ENCODE data around the gene TIGD7. TPM values are rescaled to one million over a fixed set of nuclear protein-coding genes. Genes with fewer than 3 reads are reported as not detected.
"Not testable (repeated sequence)": the region's sequence is repeated elsewhere in the genome, so short reads cannot be mapped to it uniquely, and the experiment has no call there.

The TIGD7 gene
- polyA plus RNA-seq, 2 of the 4 experiments (the other 2 are of a cell fraction), result 1.8 to 4.3 TPM

DNA sequence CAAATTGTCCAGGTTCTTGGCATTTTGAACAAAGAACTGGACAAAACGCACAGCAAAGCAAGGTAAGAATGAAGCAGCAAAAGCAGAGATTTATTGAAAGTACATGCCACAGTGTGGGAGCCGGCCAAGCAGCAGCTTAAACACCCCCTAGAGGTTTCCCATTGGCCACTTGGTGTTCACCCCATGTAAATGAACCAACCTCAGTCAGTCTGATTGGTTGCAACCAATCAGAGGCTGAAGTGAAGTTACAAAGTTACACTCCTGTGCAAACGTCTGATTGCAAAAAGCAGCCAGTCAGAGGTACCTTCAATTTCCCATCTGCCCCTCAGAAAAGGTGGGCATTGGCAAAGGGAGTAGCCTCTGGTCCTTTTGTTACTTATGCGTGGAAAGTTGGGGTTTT is 30.7 kb downstream of the TIGD7 start:
- H3K27ac ChIP-seq, result no peak overlapping the region
- no peak overlapping the region for H3K4me3 ChIP-seq
- H3K9me3 ChIP-seq, result peaks cover 8% of the 10 kb centered on the region; the same call in 1 of the 3 replicates
- WGBS (ENCODE audit: missing lambda C conversion rate), result 43% methylated on average over 4 of the region's 4 CpGs
- ChIA-PET POLR2A (no interaction called here), CTCF (no interaction called here)
- FAIRE-seq (no peak), DNase-seq (ENCODE audit: low read depth in 1 of 2, low spot score in 1 of 2) (no peak), ATAC-seq (peak in 1 of 2 experiments; percentile 53; a peak in 1 of 6 replicates)
- no peak for TF ChIP-seq ZC3H11A (IDR thresholded peaks at IDR 0.05)
- no peak for TF ChIP-seq MYC (IDR thresholded peaks at IDR 0.05; ENCODE audit: borderline replicate concordance, low read length)
- TF ChIP-seq RAD21 (conservative IDR thresholded peaks at IDR 0.05 in 1 of 2, IDR thresholded peaks at IDR 0.05 in 1 of 2), result no peak
- no peak for TF ChIP-seq NFE2L2 (conservative IDR thresholded peaks at IDR 0.05; ENCODE audit: low read length)
- TF ChIP-seq HEYL (CRISPR knock-in tag; IDR thresholded peaks at IDR 0.05), result no peak
- TF ChIP-seq REST (IDR thresholded peaks at IDR 0.05), result no peak
- TF ChIP-seq, protein P1, sequence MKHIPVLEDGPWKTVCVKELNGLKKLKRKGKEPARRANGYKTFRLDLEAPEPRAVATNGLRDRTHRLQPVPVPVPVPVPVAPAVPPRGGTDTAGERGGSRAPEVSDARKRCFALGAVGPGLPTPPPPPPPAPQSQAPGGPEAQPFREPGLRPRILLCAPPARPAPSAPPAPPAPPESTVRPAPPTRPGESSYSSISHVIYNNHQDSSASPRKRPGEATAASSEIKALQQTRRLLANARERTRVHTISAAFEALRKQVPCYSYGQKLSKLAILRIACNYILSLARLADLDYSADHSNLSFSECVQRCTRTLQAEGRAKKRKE (CRISPR knock-in tag; IDR thresholded peaks at IDR 0.05; ENCODE audit: low read depth), result no peak
- no peak overlapping the region for H3K4me2 ChIP-seq
- no peaks in the 10 kb centered on the region for H3K4me1 ChIP-seq

GRCh38 chr16:3271281-3271680 is 33.9 kb downstream of the TIGD7 start:
- FAIRE-seq; H3K4me2 ChIP-seq; H3K27ac ChIP-seq; H3K9me3 ChIP-seq; CTCF ChIA-PET; H3K4me1 ChIP-seq; H3K4me3 ChIP-seq; ATAC-seq; POLR2A ChIA-PET; DNase-seq (ENCODE audit: low read depth in 1 of 2, low spot score in 1 of 2): not testable (repeated sequence)
- 86% methylated on average over 6 of the region's 22 CpGs for whole genome bisulfite sequencing (ENCODE audit: missing lambda C conversion rate)

- POLR2A ChIA-PET; FAIRE-seq; DNase-seq (ENCODE audit: low read depth in 1 of 2, low spot score in 1 of 2); H3K4me3 ChIP-seq; H3K4me1 ChIP-seq; H3K27ac ChIP-seq; CTCF ChIA-PET; H3K4me2 ChIP-seq; ATAC-seq; H3K9me3 ChIP-seq: not testable (repeated sequence)
- 52% methylated on average over 5 of the region's 5 CpGs for WGBS (ENCODE audit: missing lambda C conversion rate)
These were observed 34.5 kb downstream of the TIGD7 start for GRCh38 chr16:3270718-3271117.

- no peak overlapping the region for H3K4me3 ChIP-seq
- 18% methylated on average over 1 of the region's 1 CpG for WGBS (ENCODE audit: missing lambda C conversion rate)
- ATAC-seq (no peak), FAIRE-seq (no peak), DNase-seq (ENCODE audit: low read depth in 1 of 2, low spot score in 1 of 2) (no peak)
- no peak for TF ChIP-seq FOXS1 (CRISPR knock-in tag; IDR thresholded peaks at IDR 0.05)
- no peak for TF ChIP-seq TP53 (CRISPR knock-in tag; IDR thresholded peaks at IDR 0.05)
- no peaks in the 10 kb centered on the region for H3K4me1 ChIP-seq
- CTCF ChIA-PET, result interaction anchor here (1.9 to 2.5 kb wide), 2 partner anchors 9 to 79 kb away, joined by 5 to 15 read pairs; no protein-coding TSS in a partner anchor
- H3K27ac ChIP-seq, result no peak overlapping the region
- POLR2A ChIA-PET, result no interaction called here
- peaks cover 7% of the 10 kb centered on the region; the same call in 2 of the 3 replicates for H3K9me3 ChIP-seq
- no peak overlapping the region for H3K4me2 ChIP-seq
These were observed 36.9 kb downstream of the TIGD7 start for GRCh38 chr16:3268294-3268693.

DNA sequence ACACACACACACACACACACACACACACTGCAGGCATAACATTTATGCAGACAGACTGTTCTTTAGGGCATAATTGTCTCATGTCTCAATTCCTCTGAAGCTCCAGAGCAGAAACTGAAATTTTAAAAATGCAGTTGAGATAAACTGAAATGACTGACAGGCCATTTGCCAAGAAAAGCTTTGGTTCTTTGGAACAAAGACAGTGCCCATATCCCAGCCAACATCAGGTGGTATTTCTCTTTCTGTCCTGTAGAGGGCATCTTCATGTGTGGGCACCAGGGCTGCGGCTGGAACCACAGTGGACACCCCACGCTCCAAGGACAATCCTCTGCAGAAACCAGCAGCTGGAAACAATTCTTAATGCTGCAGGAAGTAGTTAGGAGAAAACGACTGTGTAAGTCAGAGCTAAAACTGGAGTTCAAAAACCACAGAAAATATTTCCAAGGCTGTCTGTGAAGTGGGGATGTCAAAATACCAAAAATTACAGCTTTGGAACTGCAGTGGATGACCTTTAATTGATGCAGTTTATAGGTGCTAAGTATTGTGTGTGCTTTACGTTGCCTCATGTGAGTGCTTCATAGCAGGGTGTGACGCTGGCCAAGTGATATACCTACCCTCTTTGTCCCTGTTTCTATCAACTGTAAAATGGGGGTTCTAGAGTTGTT is 38.2 kb downstream of the TIGD7 start:
- no peak overlapping the region for H3K4me3 ChIP-seq
- ChIA-PET POLR2A (interaction anchor here (0.6 kb wide), 2 partner anchors 35 to 41 kb away, joined by 4 to 5 read pairs; no protein-coding TSS in a partner anchor), CTCF (interaction anchor here (0.7 to 2.5 kb wide), 10 partner anchors 9 to 78 kb away, joined by 3 to 15 read pairs (median 4); partner anchors contain the start of genes MEFV and ZNF263)
- WGBS (ENCODE audit: missing lambda C conversion rate), result 35% methylated on average over 5 of the region's 5 CpGs
- no peak overlapping the region for H3K4me2 ChIP-seq
- H3K4me1 ChIP-seq, result no peaks in the 10 kb centered on the region
- ATAC-seq (peak in 1 of 2 experiments; percentile 57; a peak in 2 of 6 replicates), FAIRE-seq (no peak), DNase-seq (ENCODE audit: low read depth in 1 of 2, low spot score in 1 of 2) (peak; percentile 43 to 61)
- H3K9me3 ChIP-seq, result peaks cover 7% of the 10 kb centered on the region; the same call in 2 of the 3 replicates
- no peak overlapping the region for H3K27ac ChIP-seq
- TF ChIP-seq HOXB13 (CRISPR knock-in tag; IDR thresholded peaks at IDR 0.05; ENCODE audit: low read depth), result no peak
- no peak for TF ChIP-seq FOSL2 (IDR thresholded peaks at IDR 0.05)
- TF ChIP-seq FOSL2 (CRISPR knock-in tag; IDR thresholded peaks at IDR 0.05), result no peak
- TF ChIP-seq, protein P2, sequence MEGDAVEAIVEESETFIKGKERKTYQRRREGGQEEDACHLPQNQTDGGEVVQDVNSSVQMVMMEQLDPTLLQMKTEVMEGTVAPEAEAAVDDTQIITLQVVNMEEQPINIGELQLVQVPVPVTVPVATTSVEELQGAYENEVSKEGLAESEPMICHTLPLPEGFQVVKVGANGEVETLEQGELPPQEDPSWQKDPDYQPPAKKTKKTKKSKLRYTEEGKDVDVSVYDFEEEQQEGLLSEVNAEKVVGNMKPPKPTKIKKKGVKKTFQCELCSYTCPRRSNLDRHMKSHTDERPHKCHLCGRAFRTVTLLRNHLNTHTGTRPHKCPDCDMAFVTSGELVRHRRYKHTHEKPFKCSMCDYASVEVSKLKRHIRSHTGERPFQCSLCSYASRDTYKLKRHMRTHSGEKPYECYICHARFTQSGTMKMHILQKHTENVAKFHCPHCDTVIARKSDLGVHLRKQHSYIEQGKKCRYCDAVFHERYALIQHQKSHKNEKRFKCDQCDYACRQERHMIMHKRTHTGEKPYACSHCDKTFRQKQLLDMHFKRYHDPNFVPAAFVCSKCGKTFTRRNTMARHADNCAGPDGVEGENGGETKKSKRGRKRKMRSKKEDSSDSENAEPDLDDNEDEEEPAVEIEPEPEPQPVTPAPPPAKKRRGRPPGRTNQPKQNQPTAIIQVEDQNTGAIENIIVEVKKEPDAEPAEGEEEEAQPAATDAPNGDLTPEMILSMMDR (IDR thresholded peaks at IDR 0.05), result peak; percentile 34
- TF ChIP-seq CHD2 (IDR thresholded peaks at IDR 0.05; ENCODE audit: low read length, partially characterized antibody), result no peak
- no peak for TF ChIP-seq HES2 (IDR thresholded peaks at IDR 0.05)
- TF ChIP-seq, protein P3, sequence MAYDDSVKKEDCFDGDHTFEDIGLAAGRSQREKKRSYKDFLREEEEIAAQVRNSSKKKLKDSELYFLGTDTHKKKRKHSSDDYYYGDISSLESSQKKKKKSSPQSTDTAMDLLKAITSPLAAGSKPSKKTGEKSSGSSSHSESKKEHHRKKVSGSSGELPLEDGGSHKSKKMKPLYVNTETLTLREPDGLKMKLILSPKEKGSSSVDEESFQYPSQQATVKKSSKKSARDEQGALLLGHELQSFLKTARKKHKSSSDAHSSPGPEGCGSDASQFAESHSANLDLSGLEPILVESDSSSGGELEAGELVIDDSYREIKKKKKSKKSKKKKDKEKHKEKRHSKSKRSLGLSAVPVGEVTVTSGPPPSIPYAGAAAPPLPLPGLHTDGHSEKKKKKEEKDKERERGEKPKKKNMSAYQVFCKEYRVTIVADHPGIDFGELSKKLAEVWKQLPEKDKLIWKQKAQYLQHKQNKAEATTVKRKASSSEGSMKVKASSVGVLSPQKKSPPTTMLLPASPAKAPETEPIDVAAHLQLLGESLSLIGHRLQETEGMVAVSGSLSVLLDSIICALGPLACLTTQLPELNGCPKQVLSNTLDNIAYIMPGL (CRISPR knock-in tag; IDR thresholded peaks at IDR 0.05; ENCODE audit: borderline replicate concordance), result no peak
